ENCODE results near the gene HESX1.

DNA sequence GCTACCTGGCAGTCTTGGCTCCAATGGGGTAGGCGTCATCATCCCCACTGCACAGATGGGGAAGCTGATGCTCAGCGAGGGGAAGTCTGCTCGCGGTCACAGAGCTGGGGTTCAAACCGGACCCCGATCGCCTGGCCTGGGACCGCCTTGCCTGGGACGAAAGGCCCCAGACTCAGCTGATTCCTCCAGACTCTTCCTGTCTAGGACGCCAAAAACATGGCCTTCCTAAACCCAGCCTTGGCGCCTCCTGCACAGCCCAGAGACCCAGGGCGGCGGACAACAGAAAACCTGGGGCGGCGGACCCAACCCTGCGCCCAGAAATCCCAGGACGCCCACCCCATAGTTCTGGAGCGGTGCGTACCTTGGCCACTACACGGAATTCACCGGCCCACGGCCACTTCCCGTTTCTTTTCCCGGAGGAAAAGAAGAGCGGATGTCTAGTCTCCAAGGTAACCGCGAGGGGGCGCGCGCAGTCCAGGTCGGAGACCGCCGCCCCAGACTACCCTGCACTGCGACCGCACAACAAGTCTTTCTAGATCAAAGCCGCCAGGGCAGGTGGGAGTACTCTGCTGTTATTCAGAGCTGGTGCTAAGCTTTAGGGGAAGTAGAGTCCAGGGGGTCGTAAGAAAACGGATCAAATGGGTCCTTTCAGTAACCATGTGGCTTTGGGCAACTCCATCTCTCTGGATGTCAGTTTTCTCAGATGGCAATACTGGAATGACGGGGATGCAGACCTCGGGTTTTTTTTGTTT, 29.7 kb downstream of the HESX1 start:
- TF ChIP-seq, protein P1, sequence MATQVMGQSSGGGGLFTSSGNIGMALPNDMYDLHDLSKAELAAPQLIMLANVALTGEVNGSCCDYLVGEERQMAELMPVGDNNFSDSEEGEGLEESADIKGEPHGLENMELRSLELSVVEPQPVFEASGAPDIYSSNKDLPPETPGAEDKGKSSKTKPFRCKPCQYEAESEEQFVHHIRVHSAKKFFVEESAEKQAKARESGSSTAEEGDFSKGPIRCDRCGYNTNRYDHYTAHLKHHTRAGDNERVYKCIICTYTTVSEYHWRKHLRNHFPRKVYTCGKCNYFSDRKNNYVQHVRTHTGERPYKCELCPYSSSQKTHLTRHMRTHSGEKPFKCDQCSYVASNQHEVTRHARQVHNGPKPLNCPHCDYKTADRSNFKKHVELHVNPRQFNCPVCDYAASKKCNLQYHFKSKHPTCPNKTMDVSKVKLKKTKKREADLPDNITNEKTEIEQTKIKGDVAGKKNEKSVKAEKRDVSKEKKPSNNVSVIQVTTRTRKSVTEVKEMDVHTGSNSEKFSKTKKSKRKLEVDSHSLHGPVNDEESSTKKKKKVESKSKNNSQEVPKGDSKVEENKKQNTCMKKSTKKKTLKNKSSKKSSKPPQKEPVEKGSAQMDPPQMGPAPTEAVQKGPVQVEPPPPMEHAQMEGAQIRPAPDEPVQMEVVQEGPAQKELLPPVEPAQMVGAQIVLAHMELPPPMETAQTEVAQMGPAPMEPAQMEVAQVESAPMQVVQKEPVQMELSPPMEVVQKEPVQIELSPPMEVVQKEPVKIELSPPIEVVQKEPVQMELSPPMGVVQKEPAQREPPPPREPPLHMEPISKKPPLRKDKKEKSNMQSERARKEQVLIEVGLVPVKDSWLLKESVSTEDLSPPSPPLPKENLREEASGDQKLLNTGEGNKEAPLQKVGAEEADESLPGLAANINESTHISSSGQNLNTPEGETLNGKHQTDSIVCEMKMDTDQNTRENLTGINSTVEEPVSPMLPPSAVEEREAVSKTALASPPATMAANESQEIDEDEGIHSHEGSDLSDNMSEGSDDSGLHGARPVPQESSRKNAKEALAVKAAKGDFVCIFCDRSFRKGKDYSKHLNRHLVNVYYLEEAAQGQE (IDR thresholded peaks at IDR 0.05; ENCODE audit: low read depth) = no peak
- TF ChIP-seq TAF1 (IDR thresholded peaks at IDR 0.05; ENCODE audit: low read depth) = no peak
- TF ChIP-seq, protein P2, sequence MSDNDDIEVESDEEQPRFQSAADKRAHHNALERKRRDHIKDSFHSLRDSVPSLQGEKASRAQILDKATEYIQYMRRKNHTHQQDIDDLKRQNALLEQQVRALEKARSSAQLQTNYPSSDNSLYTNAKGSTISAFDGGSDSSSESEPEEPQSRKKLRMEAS (IDR thresholded peaks at IDR 0.05) = no peak
- no peak for TF ChIP-seq EP300 (IDR thresholded peaks at IDR 0.05; ENCODE audit: borderline replicate concordance)
